Neuronal stem cell (in vitro differentiated cells): ENCODE data around the gene CMIP.

Source experiments
- DNase-seq: peaks from one replicate; pipeline ENCODE4 v3.0.0-alpha.2; 2013; ENCODE audit warnings: low spot score
- H2AFZ ChIP-seq: one replicate; pipeline ENCODE4 v1.6.1; 2013; ENCODE audit warnings: mild to moderate bottlenecking, low read length, inconsistent platforms
- H2AK5ac ChIP-seq: 2 replicates; pipeline ENCODE4 v1.6.1; 2013; ENCODE audit warnings: low read depth, mild to moderate bottlenecking, inconsistent platforms, low read length, moderate library complexity, mixed read lengths
- H2BK120ac ChIP-seq: 2 replicates; pipeline ENCODE4 v1.6.1; 2013; ENCODE audit warnings: low read depth, mild to moderate bottlenecking, inconsistent platforms, low read length, moderate library complexity, mixed read lengths
- H2BK12ac ChIP-seq: one replicate; pipeline ENCODE4 v1.6.1; 2013; ENCODE audit warnings: low read length, inconsistent platforms
- H2BK15ac ChIP-seq: 2 replicates; pipeline ENCODE4 v1.6.1; 2013; ENCODE audit warnings: mild to moderate bottlenecking, low read length, inconsistent platforms, mixed read lengths
- H2BK5ac ChIP-seq: one replicate; pipeline ENCODE4 v1.6.1; 2013; ENCODE audit warnings: inconsistent platforms, mild to moderate bottlenecking, low read length, moderate library complexity
- H3K14ac ChIP-seq: one replicate; pipeline ENCODE4 v1.6.1; 2013; ENCODE audit warnings: low read length, inconsistent platforms
- H3K18ac ChIP-seq: 2 replicates; pipeline ENCODE4 v1.6.1; 2013; ENCODE audit warnings: low read length, inconsistent platforms
- H3K23ac ChIP-seq: 2 replicates; pipeline ENCODE4 v1.6.1; 2013; ENCODE audit warnings: low read depth, mild to moderate bottlenecking, mixed read lengths, low read length, inconsistent platforms; ENCODE audit not compliant: poor library complexity
- H3K27ac ChIP-seq: replicated peaks from 3 replicates; pipeline ENCODE4 v1.5.1; 2013; ENCODE audit warnings: low read length, inconsistent platforms
- H3K27me3 ChIP-seq, 3 experiments: 2 replicates each; pipeline ENCODE4 v1.6.1; 2013; ENCODE audit warnings: low read length in 3 of 3, mild to moderate bottlenecking in 2 of 3, inconsistent platforms in 1 of 3, low read depth in 1 of 3, mixed read lengths in 1 of 3, moderate library complexity in 1 of 3; ENCODE audit not compliant: control insufficient read depth in 3 of 3, insufficient read depth in 3 of 3
- H3K36me3 ChIP-seq, 2 donors: replicated peaks in 1 of 2; 2 replicates each; pipeline ENCODE4 v1.6.1; 2013; ENCODE audit warnings: low read length in 2 of 2; ENCODE audit not compliant: control insufficient read depth in 2 of 2, insufficient read depth in 2 of 2
- H3K4ac ChIP-seq: 2 replicates; pipeline ENCODE4 v1.6.1; 2013; ENCODE audit warnings: inconsistent platforms, mild to moderate bottlenecking, low read length, moderate library complexity
- H3K4me1 ChIP-seq, 2 donors: 1 replicate in 1 of 2; 2 replicates in 1 of 2; pipeline ENCODE4 v1.6.1; 2013; ENCODE audit warnings: low read length in 2 of 2, low read depth in 1 of 2; ENCODE audit not compliant: control insufficient read depth in 2 of 2, insufficient read depth in 1 of 2
- H3K4me2 ChIP-seq: one replicate; pipeline ENCODE4 v1.6.1; 2013; ENCODE audit warnings: mild to moderate bottlenecking, low read length, inconsistent platforms; ENCODE audit not compliant: insufficient read depth, poor library complexity, severe bottlenecking
- H3K4me3 ChIP-seq, 2 donors: 2 replicates each; pipeline ENCODE4 v1.5.1; 2013; ENCODE audit warnings: low read length in 2 of 2, mild to moderate bottlenecking in 2 of 2, inconsistent platforms in 1 of 2, moderate library complexity in 1 of 2
- H3K79me1 ChIP-seq: one replicate; pipeline ENCODE4 v1.6.1; 2013; ENCODE audit warnings: low read depth, mild to moderate bottlenecking, inconsistent platforms, low read length, moderate library complexity
- H3K9ac ChIP-seq: one replicate; pipeline ENCODE4 v1.6.1; 2013; ENCODE audit warnings: mild to moderate bottlenecking, low read depth, low read length, inconsistent platforms; ENCODE audit not compliant: poor library complexity
- H3K9me3 ChIP-seq, 2 donors: replicated peaks in 1 of 2; 2 replicates each; pipeline versions ENCODE3 to v1.6.1; 2013; ENCODE audit warnings: low read length in 2 of 2, mild to moderate bottlenecking in 2 of 2, inconsistent platforms in 1 of 2, low read depth in 1 of 2, mixed read lengths in 1 of 2, moderate library complexity in 1 of 2; ENCODE audit not compliant: control insufficient read depth in 2 of 2, insufficient read depth in 1 of 2
- H4K8ac ChIP-seq: one replicate; pipeline ENCODE4 v1.6.1; 2013; ENCODE audit warnings: low read depth, mild to moderate bottlenecking, inconsistent platforms, low read length, moderate library complexity
- H4K91ac ChIP-seq: one replicate; pipeline ENCODE4 v1.6.1; 2013; ENCODE audit warnings: low read length, low read depth, mild to moderate bottlenecking, inconsistent platforms; ENCODE audit not compliant: poor library complexity
- WGBS, 2 donors: extraction: QIAGEN DNeasy Blood & Tissue Kit; methylation state at CpG; one replicate each; pipeline ENCODE4 v1.1.7; 2013; ENCODE audit warnings: missing lambda C conversion rate in 2 of 2, mixed read lengths in 1 of 2; ENCODE audit not compliant: insufficient read length in 2 of 2, insufficient replicate concordance in 1 of 2; ENCODE audit errors: extremely low coverage in 2 of 2; 5-methylcytosine and 5-hydroxymethylcytosine counted together

CMIP gene

GRCh38 chr16:81713295-81713772, 268.7 kb downstream of the CMIP start:
- Histone ChIP-seq H3K4me1 (peaks cover 19 to 28% of the 10 kb centered on the region in 2 donors), H3K79me1 (no peaks in the 10 kb centered on the region), H4K8ac (peak overlapping the region; percentile 45), H3K4me2 (no peak overlapping the region), H2BK12ac (peak overlapping the region; percentile 1), H3K27me3 (no peaks in the 10 kb centered on the region), H3K14ac (no peak overlapping the region), H2AK5ac (peak overlapping the region; percentile 79), H3K27ac (no peak overlapping the region), H4K91ac (no peak overlapping the region), H3K23ac (peak overlapping the region; percentile 82), H3K4me3 (no peak overlapping the region), H2BK5ac (no peak overlapping the region), H2AFZ (no peak overlapping the region), H2BK15ac (peak overlapping the region; percentile 88), H2BK120ac (no peak overlapping the region), H3K9ac (peak overlapping the region; percentile 9), H3K4ac (no peak overlapping the region), H3K9me3 (no peaks in the 10 kb centered on the region), H3K18ac (peak overlapping the region; percentile 50), H3K36me3 (peaks cover 0 to 5% of the 10 kb centered on the region in 2 donors)
- no peak for DNase-seq
- WGBS, 2 donors, result no CpG with 5 or more reads among the region's 16 CpGs

GRCh38 chr16:81713796-81714195, 269.2 kb downstream of the CMIP start:
- Histone ChIP-seq H3K9ac (peak overlapping the region; percentile 9), H3K79me1 (no peaks in the 10 kb centered on the region), H3K36me3 (peaks cover 0 to under 1% of the 10 kb centered on the region in 2 donors), H3K4ac (no peak overlapping the region), H4K8ac (peak overlapping the region; percentile 45), H3K9me3 (no peaks in the 10 kb centered on the region), H3K4me3 (no peak overlapping the region), H3K27me3 (no peaks in the 10 kb centered on the region), H2BK5ac (no peak overlapping the region), H3K4me2 (no peak overlapping the region), H2BK12ac (peak overlapping the region; percentile 1), H3K27ac (no peak overlapping the region), H4K91ac (no peak overlapping the region), H2AFZ (no peak overlapping the region), H3K14ac (no peak overlapping the region), H3K23ac (peak overlapping the region; percentile 82), H3K18ac (peak overlapping the region; percentile 50), H3K4me1 (peaks cover 19 to 31% of the 10 kb centered on the region in 2 donors), H2BK120ac (no peak overlapping the region), H2AK5ac (peak overlapping the region; percentile 79), H2BK15ac (peak overlapping the region; percentile 88)
- WGBS, 2 donors, result no CpG with 5 or more reads among the region's 11 CpGs
- DNase-seq, result no peak

- Histone ChIP-seq H2BK12ac (no peak overlapping the region), H3K4me3 (no peak overlapping the region), H3K14ac (no peak overlapping the region), H3K79me1 (no peaks in the 10 kb centered on the region), H3K4ac (no peak overlapping the region), H3K18ac (no peak overlapping the region), H2BK15ac (no peak overlapping the region), H3K4me1 (peaks cover 15 to 28% of the 10 kb centered on the region in 2 donors), H3K36me3 (no peaks in the 10 kb centered on the region), H3K4me2 (no peak overlapping the region), H3K23ac (no peak overlapping the region), H3K27ac (no peak overlapping the region), H3K27me3 (no peaks in the 10 kb centered on the region), H3K9ac (no peak overlapping the region), H4K8ac (no peak overlapping the region), H2BK120ac (no peak overlapping the region), H2BK5ac (no peak overlapping the region), H2AK5ac (no peak overlapping the region), H4K91ac (no peak overlapping the region), H3K9me3 (no peaks in the 10 kb centered on the region), H2AFZ (no peak overlapping the region)
- no CpG with 5 or more reads among the region's 7 CpGs for WGBS, 2 donors
- no peak for DNase-seq
Observed at GRCh38 chr16:81714583-81714982, 270.0 kb downstream of the CMIP start.

- Histone ChIP-seq H3K14ac (no peak overlapping the region), H3K27me3 (no peaks in the 10 kb centered on the region), H3K4me1 (peaks cover 10 to 23% of the 10 kb centered on the region in 2 donors), H2BK5ac (no peak overlapping the region), H2AK5ac (no peak overlapping the region), H3K36me3 (no peaks in the 10 kb centered on the region), H4K8ac (no peak overlapping the region), H3K9me3 (no peaks in the 10 kb centered on the region), H2BK15ac (no peak overlapping the region), H3K23ac (no peak overlapping the region), H4K91ac (no peak overlapping the region), H3K9ac (no peak overlapping the region), H3K79me1 (no peaks in the 10 kb centered on the region), H3K4ac (no peak overlapping the region), H3K27ac (no peak overlapping the region), H2AFZ (no peak overlapping the region), H2BK12ac (no peak overlapping the region), H3K4me3 (no peak overlapping the region), H3K4me2 (no peak overlapping the region), H3K18ac (no peak overlapping the region), H2BK120ac (no peak overlapping the region)
- DNase-seq, result no peak
- no CpG with 5 or more reads among the region's 11 CpGs for WGBS, 2 donors
Observed at GRCh38 chr16:81715358-81716196, 271.0 kb downstream of the CMIP start.
